ENCODE measurements around the gene DAB2IP.

- TF ChIP-seq CTCF (conservative IDR thresholded peaks at IDR 0.05) (no peak), EZH2 (IDR thresholded peaks at IDR 0.05; ENCODE audit: low read depth) (no peak)
Measured at GRCh38 chr9:121813519-121814210, 162.2 kb downstream of the DAB2IP start.

Data from PC-9 (cell line).